Endometrium (tissue), 2 donors: ENCODE results near the gene EMILIN1.

Experiments
- FAIRE-seq: peaks from 2 replicates; lab custom pipeline; 2012; peaks lifted over from hg19 to GRCh38; lab: Jason Lieb, UNC
- donor health status: control.
- donor health status: control.

The EMILIN1 gene

GRCh38 chr2:27126252-27126710 is 47.9 kb downstream of the EMILIN1 start:
- FAIRE-seq: no peak

- no peak for FAIRE-seq
Measured at GRCh38 chr2:27127883-27128667, 49.7 kb downstream of the EMILIN1 start.

- FAIRE-seq: no peak
Measured at GRCh38 chr2:27128668-27129571, 50.5 kb downstream of the EMILIN1 start.

- no peak for FAIRE-seq
Measured at GRCh38 chr2:27130396-27130795, 52.0 kb downstream of the EMILIN1 start.

GRCh38 chr2:27131429-27131828 is 53.0 kb downstream of the EMILIN1 start:
- no peak for FAIRE-seq

GRCh38 chr2:27133195-27133875 is 54.9 kb downstream of the EMILIN1 start:
- no peak for FAIRE-seq

- no peak for FAIRE-seq
Measured at GRCh38 chr2:27133905-27134780, 55.7 kb downstream of the EMILIN1 start, which contains the start of gene PREB. Gene PREB, minus strand, starts transcription at chr2:27134636. Its CDS starts 215 bp downstream, at chr2:27134421.

GRCh38 chr2:27134781-27135477 is 56.5 kb downstream of the EMILIN1 start:
- FAIRE-seq: no peak

- no peak for FAIRE-seq
Measured at GRCh38 chr2:27135478-27135955, 57.1 kb downstream of the EMILIN1 start.
